ENCODE data around the gene DAGLA. TPM values are rescaled to one million over a fixed set of nuclear protein-coding genes. Genes with fewer than 3 reads are reported as not detected.

Gene DAGLA
- total and polyA plus RNA-seq, 2 experiments from 2014 or later: 2.1 to 6.3 TPM

- H3K27me3 ChIP-seq: no peaks in the 10 kb centered on the region
- no peak for TF ChIP-seq CTCF (IDR thresholded peaks at IDR 0.05; ENCODE audit: low read depth, low read length)
- H3K27ac ChIP-seq: no peak overlapping the region
- H3K36me3 ChIP-seq: no peaks in the 10 kb centered on the region
- no peak for DNase-seq (ENCODE audit: low read depth in 1 of 2, low spot score in 1 of 2)
- H3K9me3 ChIP-seq (ENCODE audit: low read depth): no peaks in the 10 kb centered on the region
- H3K4me1 ChIP-seq (ENCODE audit: low read depth): peaks cover 12% of the 10 kb centered on the region
- H3K4me3 ChIP-seq: no peak overlapping the region
Measured at GRCh38 chr11:61716478-61717285, 36.5 kb downstream of the DAGLA start.

- Histone ChIP-seq H3K4me3 (no peak overlapping the region), H3K36me3 (no peaks in the 10 kb centered on the region), H3K9me3 (ENCODE audit: low read depth) (no peaks in the 10 kb centered on the region), H3K27ac (no peak overlapping the region), H3K4me1 (ENCODE audit: low read depth) (peaks cover 10% of the 10 kb centered on the region), H3K27me3 (no peaks in the 10 kb centered on the region)
- no peak for TF ChIP-seq CTCF (IDR thresholded peaks at IDR 0.05; ENCODE audit: low read depth, low read length)
- no peak for DNase-seq (ENCODE audit: low read depth in 1 of 2, low spot score in 1 of 2)
Measured at GRCh38 chr11:61717286-61718033, 37.3 kb downstream of the DAGLA start.

GRCh38 chr11:61718046-61718531 lies 37.9 kb downstream of the DAGLA start:
- TF ChIP-seq CTCF (IDR thresholded peaks at IDR 0.05; ENCODE audit: low read depth, low read length): no peak
- no peaks in the 10 kb centered on the region for H3K36me3 ChIP-seq
- H3K27ac ChIP-seq: no peak overlapping the region
- peaks cover 8% of the 10 kb centered on the region for H3K4me1 ChIP-seq (ENCODE audit: low read depth)
- peak overlapping the region; percentile 25 for H3K4me3 ChIP-seq
- no peaks in the 10 kb centered on the region for H3K27me3 ChIP-seq
- H3K9me3 ChIP-seq (ENCODE audit: low read depth): no peaks in the 10 kb centered on the region
- DNase-seq (ENCODE audit: low read depth in 1 of 2, low spot score in 1 of 2): no peak

GRCh38 chr11:61718621-61719302 lies 38.6 kb downstream of the DAGLA start:
- Histone ChIP-seq H3K9me3 (ENCODE audit: low read depth) (no peaks in the 10 kb centered on the region), H3K27me3 (no peaks in the 10 kb centered on the region), H3K4me3 (peak overlapping the region; percentile 25), H3K4me1 (ENCODE audit: low read depth) (peaks cover 8% of the 10 kb centered on the region), H3K27ac (no peak overlapping the region), H3K36me3 (no peaks in the 10 kb centered on the region)
- TF ChIP-seq CTCF (IDR thresholded peaks at IDR 0.05; ENCODE audit: low read depth, low read length): no peak
- peak; percentile 79 to 83 for DNase-seq (ENCODE audit: low read depth in 1 of 2, low spot score in 1 of 2)

GRCh38 chr11:61719978-61720377 lies 39.8 kb downstream of the DAGLA start:
- Histone ChIP-seq H3K27me3 (no peaks in the 10 kb centered on the region), H3K27ac (no peak overlapping the region), H3K4me3 (no peak overlapping the region), H3K4me1 (ENCODE audit: low read depth) (peaks cover 8% of the 10 kb centered on the region), H3K36me3 (no peaks in the 10 kb centered on the region), H3K9me3 (ENCODE audit: low read depth) (no peaks in the 10 kb centered on the region)
- DNase-seq (ENCODE audit: low read depth in 1 of 2, low spot score in 1 of 2): no peak
- TF ChIP-seq CTCF (IDR thresholded peaks at IDR 0.05; ENCODE audit: low read depth, low read length): no peak
